HG03135 (cell line): Measurements from ENCODE around the gene CTNND2.

Source experiments
- ATAC-seq: cut with Tn5 transposase; IDR thresholded peaks from one replicate; pipeline ENCODE4 v1.9.1; 2021; ENCODE audit warnings: mild to moderate bottlenecking, moderate library complexity; ENCODE audit not compliant: unreplicated experiment

The CTNND2 gene

GRCh38 chr5:11277323-11277722, 626.9 kb downstream of the CTNND2 start:
- no peak for ATAC-seq

GRCh38 chr5:11273180-11273903, 630.9 kb downstream of the CTNND2 start:
- no peak for ATAC-seq

- ATAC-seq, result no peak
These were observed 634.7 kb downstream of the CTNND2 start for GRCh38 chr5:11269515-11269914.

- no peak for ATAC-seq
These were observed 635.4 kb downstream of the CTNND2 start for GRCh38 chr5:11268891-11269290.

- ATAC-seq, result no peak
These were observed 637.9 kb downstream of the CTNND2 start for GRCh38 chr5:11266331-11266730.

GRCh38 chr5:11261241-11261640, 643.0 kb downstream of the CTNND2 start:
- ATAC-seq, result no peak

GRCh38 chr5:11258001-11258400, 646.2 kb downstream of the CTNND2 start:
- no peak for ATAC-seq

- ATAC-seq, result no peak
These were observed 651.7 kb downstream of the CTNND2 start for GRCh38 chr5:11252523-11252922.

GRCh38 chr5:11252075-11252474, 652.2 kb downstream of the CTNND2 start:
- no peak for ATAC-seq

GRCh38 chr5:11251247-11251646, 653.0 kb downstream of the CTNND2 start:
- ATAC-seq, result no peak

GRCh38 chr5:11248966-11249365, 655.3 kb downstream of the CTNND2 start:
- ATAC-seq, result no peak

- ATAC-seq, result no peak
These were observed 657.0 kb downstream of the CTNND2 start for GRCh38 chr5:11247224-11247623.

- ATAC-seq, result no peak
These were observed 663.7 kb downstream of the CTNND2 start for GRCh38 chr5:11240293-11241190.

GRCh38 chr5:11239261-11240015, 664.8 kb downstream of the CTNND2 start:
- no peak for ATAC-seq

GRCh38 chr5:11234501-11234911, 669.7 kb downstream of the CTNND2 start:
- ATAC-seq, result no peak

- no peak for ATAC-seq
These were observed 673.4 kb downstream of the CTNND2 start for GRCh38 chr5:11230890-11231289.

GRCh38 chr5:11227064-11227463, 677.2 kb downstream of the CTNND2 start:
- no peak for ATAC-seq

GRCh38 chr5:11224436-11225187, 679.6 kb downstream of the CTNND2 start:
- ATAC-seq, result no peak

- ATAC-seq, result no peak
These were observed 682.1 kb downstream of the CTNND2 start for GRCh38 chr5:11222169-11222568.

- ATAC-seq, result no peak
These were observed 689.2 kb downstream of the CTNND2 start for GRCh38 chr5:11214864-11215644.
